ENCODE data around the gene HOXB2. TPM values are rescaled to one million over a fixed set of nuclear protein-coding genes. Genes with fewer than 3 reads are reported as not detected.
A peak's percentile ranks its signal among the peaks of the same experiment; 100 is the strongest.

HOXB2 gene
- total and polyA plus RNA-seq, 9 of the 15 experiments (the other 6 are each of a cell fraction or from before 2014, with no cell fraction given), result 2.1 to 97.7 (median 21.2) TPM

- TF ChIP-seq, protein P1, sequence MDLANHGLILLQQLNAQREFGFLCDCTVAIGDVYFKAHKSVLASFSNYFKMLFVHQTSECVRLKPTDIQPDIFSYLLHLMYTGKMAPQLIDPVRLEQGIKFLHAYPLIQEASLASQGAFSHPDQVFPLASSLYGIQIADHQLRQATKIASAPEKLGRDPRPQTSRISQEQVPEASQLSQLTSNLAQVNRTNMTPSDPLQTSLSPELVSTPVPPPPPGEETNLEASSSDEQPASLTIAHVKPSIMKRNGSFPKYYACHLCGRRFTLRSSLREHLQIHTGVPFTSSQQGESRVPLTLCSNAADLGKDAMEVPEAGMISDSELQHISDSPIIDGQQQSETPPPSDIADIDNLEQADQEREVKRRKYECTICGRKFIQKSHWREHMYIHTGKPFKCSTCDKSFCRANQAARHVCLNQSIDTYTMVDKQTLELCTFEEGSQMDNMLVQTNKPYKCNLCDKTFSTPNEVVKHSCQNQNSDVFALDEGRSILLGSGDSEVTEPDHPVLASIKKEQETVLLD (IDR thresholded peaks at IDR 0.05), result 0 out of 2 replicates have a peak, but pooled peaks have one; percentile 31
- TF ChIP-seq ZC3H4 (CRISPR knock-in tag; IDR thresholded peaks at IDR 0.05; ENCODE audit: borderline replicate concordance), result no peak
- peak; percentile 52; the same call in 1 of the 2 replicates for TF ChIP-seq ZFX (CRISPR knock-in tag; IDR thresholded peaks at IDR 0.05)
- no peak; the same call in 1 of the 2 replicates for TF ChIP-seq KAT7 (CRISPR knock-in tag; IDR thresholded peaks at IDR 0.05; ENCODE audit: borderline replicate concordance)
- TF ChIP-seq ZNF384 (IDR thresholded peaks at IDR 0.05; ENCODE audit: low read depth, low read length), result peak; percentile 95
- TF ChIP-seq, protein P2, sequence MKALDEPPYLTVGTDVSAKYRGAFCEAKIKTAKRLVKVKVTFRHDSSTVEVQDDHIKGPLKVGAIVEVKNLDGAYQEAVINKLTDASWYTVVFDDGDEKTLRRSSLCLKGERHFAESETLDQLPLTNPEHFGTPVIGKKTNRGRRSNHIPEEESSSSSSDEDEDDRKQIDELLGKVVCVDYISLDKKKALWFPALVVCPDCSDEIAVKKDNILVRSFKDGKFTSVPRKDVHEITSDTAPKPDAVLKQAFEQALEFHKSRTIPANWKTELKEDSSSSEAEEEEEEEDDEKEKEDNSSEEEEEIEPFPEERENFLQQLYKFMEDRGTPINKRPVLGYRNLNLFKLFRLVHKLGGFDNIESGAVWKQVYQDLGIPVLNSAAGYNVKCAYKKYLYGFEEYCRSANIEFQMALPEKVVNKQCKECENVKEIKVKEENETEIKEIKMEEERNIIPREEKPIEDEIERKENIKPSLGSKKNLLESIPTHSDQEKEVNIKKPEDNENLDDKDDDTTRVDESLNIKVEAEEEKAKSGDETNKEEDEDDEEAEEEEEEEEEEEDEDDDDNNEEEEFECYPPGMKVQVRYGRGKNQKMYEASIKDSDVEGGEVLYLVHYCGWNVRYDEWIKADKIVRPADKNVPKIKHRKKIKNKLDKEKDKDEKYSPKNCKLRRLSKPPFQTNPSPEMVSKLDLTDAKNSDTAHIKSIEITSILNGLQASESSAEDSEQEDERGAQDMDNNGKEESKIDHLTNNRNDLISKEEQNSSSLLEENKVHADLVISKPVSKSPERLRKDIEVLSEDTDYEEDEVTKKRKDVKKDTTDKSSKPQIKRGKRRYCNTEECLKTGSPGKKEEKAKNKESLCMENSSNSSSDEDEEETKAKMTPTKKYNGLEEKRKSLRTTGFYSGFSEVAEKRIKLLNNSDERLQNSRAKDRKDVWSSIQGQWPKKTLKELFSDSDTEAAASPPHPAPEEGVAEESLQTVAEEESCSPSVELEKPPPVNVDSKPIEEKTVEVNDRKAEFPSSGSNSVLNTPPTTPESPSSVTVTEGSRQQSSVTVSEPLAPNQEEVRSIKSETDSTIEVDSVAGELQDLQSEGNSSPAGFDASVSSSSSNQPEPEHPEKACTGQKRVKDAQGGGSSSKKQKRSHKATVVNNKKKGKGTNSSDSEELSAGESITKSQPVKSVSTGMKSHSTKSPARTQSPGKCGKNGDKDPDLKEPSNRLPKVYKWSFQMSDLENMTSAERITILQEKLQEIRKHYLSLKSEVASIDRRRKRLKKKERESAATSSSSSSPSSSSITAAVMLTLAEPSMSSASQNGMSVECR (CRISPR knock-in tag; IDR thresholded peaks at IDR 0.05), result no peak
- no peak for TF ChIP-seq MEF2A (IDR thresholded peaks at IDR 0.05; ENCODE audit: control insufficient read depth, low read depth, low read length)
- 0 out of 2 replicates have a peak, but pooled peaks have one; percentile 17 for TF ChIP-seq BACH1 (tag; IDR thresholded peaks at IDR 0.05)
- no peak for TF ChIP-seq CHAMP1 (IDR thresholded peaks at IDR 0.05)
- peak; percentile 47 for TF ChIP-seq POLR2B (IDR thresholded peaks at IDR 0.05; ENCODE audit: low read depth, partially characterized antibody)
- TF ChIP-seq PML (IDR thresholded peaks at IDR 0.05; ENCODE audit: low read length), result peak; percentile 14; the same call in 1 of the 2 replicates
- no peak for TF ChIP-seq BRCA1 (IDR thresholded peaks at IDR 0.05)
- no peak for TF ChIP-seq BRCA1 (CRISPR knock-in tag; IDR thresholded peaks at IDR 0.05)
- 0 out of 2 replicates have a peak, but pooled peaks have one; percentile 32 for TF ChIP-seq ZNF583 (CRISPR knock-in tag; IDR thresholded peaks at IDR 0.05)
- TF ChIP-seq TAF1 (IDR thresholded peaks at IDR 0.05; ENCODE audit: control insufficient read depth, extremely low read depth, insufficient read depth, low read length, severe bottlenecking), result peak; percentile 42
- TF ChIP-seq, protein P3, sequence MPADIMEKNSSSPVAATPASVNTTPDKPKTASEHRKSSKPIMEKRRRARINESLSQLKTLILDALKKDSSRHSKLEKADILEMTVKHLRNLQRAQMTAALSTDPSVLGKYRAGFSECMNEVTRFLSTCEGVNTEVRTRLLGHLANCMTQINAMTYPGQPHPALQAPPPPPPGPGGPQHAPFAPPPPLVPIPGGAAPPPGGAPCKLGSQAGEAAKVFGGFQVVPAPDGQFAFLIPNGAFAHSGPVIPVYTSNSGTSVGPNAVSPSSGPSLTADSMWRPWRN (IDR thresholded peaks at IDR 0.05; ENCODE audit: low read depth), result no peak
- TF ChIP-seq ZNF644 (tag; IDR thresholded peaks at IDR 0.05; ENCODE audit: low read depth), result 0 out of 2 replicates have a peak, but pooled peaks have one; percentile 9
- TF ChIP-seq RNF2 (IDR thresholded peaks at IDR 0.05), result no peak; the same call in 1 of the 2 replicates
- TF ChIP-seq FOXK2 (conservative IDR thresholded peaks at IDR 0.05 in 1 of 2, IDR thresholded peaks at IDR 0.05 in 1 of 2; ENCODE audit: low read depth in 2 of 2), result peak; percentile 61 to 62; a peak in 2 of 4 replicates
These were observed 35.0 kb upstream of the HOXB2 start (continued) for GRCh38 chr17:48579760-48580554.
